Body of pancreas (tissue), 4 donors: ENCODE results near the gene GLG1.
"Not testable (repeated sequence)": the region's sequence is repeated elsewhere in the genome, so short reads cannot be mapped to it uniquely, and the experiment has no call there.

Experiments used
- CTCF ChIP-seq, 7 experiments: fragments of 450-650 bp in 4 of 7; fragments of 200-600 bp in 3 of 7; sonication (generic) in 3 of 7; IDR thresholded peaks; one replicate each; pipeline ENCODE4 v1.5.1; 2016 to 2019; ENCODE audit warnings: antibody characterized with exemption in 7 of 7
- POLR2A ChIP-seq, 3 donors: fragments of 450-650 bp; IDR thresholded peaks; one replicate each; pipeline ENCODE4 v1.6.1; 2016; ENCODE audit warnings: antibody characterized with exemption in 3 of 3, mild to moderate bottlenecking in 2 of 3

DNA sequence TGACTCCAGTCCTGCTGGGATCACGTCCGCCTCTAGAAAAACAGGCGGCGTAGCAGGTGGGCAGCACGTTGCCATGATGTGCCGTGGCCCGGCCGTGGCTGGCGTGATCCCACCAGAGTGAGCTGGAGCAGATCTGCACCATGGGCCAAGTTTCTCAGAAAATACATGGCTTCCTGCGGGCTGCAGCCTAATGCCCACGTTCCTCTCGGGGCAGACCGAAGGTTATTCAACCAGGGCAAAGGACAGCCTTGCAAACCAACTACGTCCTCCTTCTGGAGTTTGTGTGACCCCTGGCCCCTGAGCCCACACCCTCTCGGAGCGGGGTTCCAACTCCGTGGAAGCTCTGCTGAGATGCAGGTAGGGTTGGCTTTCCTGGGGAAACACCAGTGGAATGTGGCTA lies 184.8 kb downstream of the GLG1 start:
- not testable (repeated sequence) for TF ChIP-seq CTCF, POLR2A (IDR thresholded peaks at IDR 0.05)
